Embryonic facial prominence (tissue), 1 donor: ENCODE data around the gene G6PC1.
"Not testable (repeated sequence)": the region's sequence is repeated elsewhere in the genome, so short reads cannot be mapped to it uniquely, and the experiment has no call there.

Source experiments
- DNase-seq: peaks from one replicate; pipeline ENCODE4 v3.0.0-alpha.2; 2016; ENCODE audit errors: extremely low spot score

G6PC1 gene

GRCh38 chr17:42873932-42874695, 26.5 kb upstream of the G6PC1 start:
- DNase-seq: not testable (repeated sequence)

GRCh38 chr17:42877037-42877436, 23.6 kb upstream of the G6PC1 start:
- no peak for DNase-seq

GRCh38 chr17:42878123-42878880, 22.3 kb upstream of the G6PC1 start:
- DNase-seq: no peak

GRCh38 chr17:42878924-42879595, 21.5 kb upstream of the G6PC1 start:
- no peak for DNase-seq

GRCh38 chr17:42879596-42879985, 21.0 kb upstream of the G6PC1 start:
- no peak for DNase-seq

GRCh38 chr17:42880776-42881310, 19.8 kb upstream of the G6PC1 start:
- no peak for DNase-seq

GRCh38 chr17:42881706-42882105, 18.9 kb upstream of the G6PC1 start:
- DNase-seq: not testable (repeated sequence)

- DNase-seq: no peak
Measured at GRCh38 chr17:42882166-42882565, 18.4 kb upstream of the G6PC1 start.

- DNase-seq: no peak
Measured at GRCh38 chr17:42883802-42884558, 16.6 kb upstream of the G6PC1 start.

- not testable (repeated sequence) for DNase-seq
Measured at GRCh38 chr17:42885806-42886205, 14.8 kb upstream of the G6PC1 start.

GRCh38 chr17:42886283-42887176, 14.1 kb upstream of the G6PC1 start:
- DNase-seq: no peak

GRCh38 chr17:42889809-42890208, 10.8 kb upstream of the G6PC1 start:
- no peak for DNase-seq

- no peak for DNase-seq
Measured at GRCh38 chr17:42891539-42892152, 9.0 kb upstream of the G6PC1 start.

GRCh38 chr17:42893359-42893758, 7.2 kb upstream of the G6PC1 start:
- peak; percentile 19 for DNase-seq

- DNase-seq: no peak
Measured at GRCh38 chr17:42894283-42895184, 6.1 kb upstream of the G6PC1 start.

- no peak for DNase-seq
Measured at GRCh38 chr17:42895185-42895555, 5.4 kb upstream of the G6PC1 start.

GRCh38 chr17:42898147-42898811, 2.3 kb upstream of the G6PC1 start:
- DNase-seq: no peak

GRCh38 chr17:42899981-42900380, 618 bp upstream of the G6PC1 start:
- not testable (repeated sequence) for DNase-seq
